Posterior cingulate gyrus (tissue), 11 donors: ENCODE data around the gene ADGRB2.
A peak's percentile ranks its signal among the peaks of the same experiment; 100 is the strongest.

Experiments used
- DNase-seq, 10 donors: peaks; one replicate each; pipeline versions ENCODE4 v3.0.0 to v3.0.0-alpha.2; 2020 to 2021; ENCODE audit warnings: mixed read lengths in 3 of 10
- intact Hi-C: fragments of 100-400 bp; cut with DNase I; formaldehyde crosslinking; loops from one replicate; pipeline ENCODE4 v1.15.1; 2023

The ADGRB2 gene

DNA sequence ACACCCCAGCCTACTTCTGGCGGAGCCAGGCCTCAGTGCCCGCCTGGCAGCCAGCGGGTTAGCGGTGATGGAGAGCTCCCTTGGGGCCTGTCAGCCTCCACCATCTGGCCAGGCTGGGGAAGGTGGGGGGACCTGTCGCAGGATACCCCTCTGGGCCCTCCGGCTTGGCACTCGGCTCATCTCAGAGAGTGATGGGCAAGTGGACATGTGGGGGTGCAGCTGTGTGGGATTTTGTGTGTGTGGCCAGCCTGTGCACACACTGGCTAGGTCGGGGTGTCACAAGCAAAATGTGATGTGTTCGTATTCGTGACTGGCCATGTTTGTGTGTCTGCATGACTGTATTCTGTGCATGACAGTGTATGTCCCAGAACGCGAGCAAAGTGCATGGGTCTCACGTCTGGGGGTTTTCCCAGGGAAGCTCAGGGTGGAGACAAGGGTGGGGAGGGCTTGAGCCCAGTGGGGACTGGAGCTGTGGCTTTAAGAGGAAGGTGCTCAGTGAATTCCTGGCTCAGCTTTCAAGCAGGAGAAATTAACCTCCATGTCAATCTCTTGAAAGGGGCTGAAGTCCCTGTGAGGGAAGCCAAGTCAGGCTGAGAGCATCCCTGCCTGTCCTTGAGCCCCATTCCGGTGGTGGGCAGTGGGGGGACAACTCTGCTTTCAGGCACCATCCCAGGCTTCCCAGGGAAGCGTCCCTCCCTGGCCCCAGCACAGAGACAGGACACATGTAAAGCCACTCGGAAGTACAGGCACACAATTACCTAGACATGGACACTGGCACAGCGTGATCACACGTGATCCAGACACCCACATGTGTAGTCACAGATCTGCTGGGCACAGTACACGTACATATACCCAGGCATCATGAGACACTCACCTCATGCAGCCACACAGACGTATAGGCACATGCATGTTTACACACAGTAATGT, 21.1 kb upstream of the ADGRB2 start:
- DNase-seq = peak in 3 of 10 donors; percentile 45 to 63 (median 53)
- intact Hi-C loops = loop anchor here (5.0 kb wide), 1 partner anchor 68 kb away; no protein-coding TSS in a partner anchor

DNA sequence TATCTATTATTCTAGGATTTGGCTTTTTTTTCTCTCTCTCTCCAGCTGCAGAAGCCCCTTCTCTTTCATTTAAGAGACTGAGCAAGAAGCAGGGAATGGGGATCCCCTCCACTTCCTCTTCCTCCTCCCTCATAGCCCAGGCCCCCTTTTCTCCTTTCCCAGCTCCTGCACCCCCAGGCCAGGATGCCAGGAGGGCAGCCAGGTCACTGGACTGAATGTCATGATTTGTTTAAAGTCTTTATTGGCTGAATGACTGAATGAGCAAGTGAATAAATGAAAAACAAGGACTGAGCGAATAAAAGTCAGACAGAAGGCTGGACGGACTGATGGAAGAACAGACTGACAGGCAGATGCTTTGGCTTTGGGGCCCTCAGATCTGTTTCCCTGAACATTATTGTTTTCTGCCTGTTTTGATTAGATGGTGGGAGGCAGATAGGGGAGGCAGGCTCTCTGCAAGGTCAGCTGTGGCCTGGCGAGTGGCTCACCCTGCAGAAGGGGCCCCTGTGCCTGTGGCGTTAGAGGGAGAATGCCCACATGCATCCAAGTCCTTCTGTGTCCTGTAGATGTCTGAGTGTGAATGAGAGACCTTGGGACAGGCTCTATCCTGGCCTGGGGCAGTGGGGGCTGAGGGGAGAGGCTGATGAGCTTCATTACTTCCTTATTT, 20.3 kb upstream of the ADGRB2 start:
- DNase-seq = peak in 2 of 10 donors; percentile 7 to 32
- intact Hi-C loops = loop anchor here (5.0 kb wide), 1 partner anchor 67 kb away; no protein-coding TSS in a partner anchor

DNA sequence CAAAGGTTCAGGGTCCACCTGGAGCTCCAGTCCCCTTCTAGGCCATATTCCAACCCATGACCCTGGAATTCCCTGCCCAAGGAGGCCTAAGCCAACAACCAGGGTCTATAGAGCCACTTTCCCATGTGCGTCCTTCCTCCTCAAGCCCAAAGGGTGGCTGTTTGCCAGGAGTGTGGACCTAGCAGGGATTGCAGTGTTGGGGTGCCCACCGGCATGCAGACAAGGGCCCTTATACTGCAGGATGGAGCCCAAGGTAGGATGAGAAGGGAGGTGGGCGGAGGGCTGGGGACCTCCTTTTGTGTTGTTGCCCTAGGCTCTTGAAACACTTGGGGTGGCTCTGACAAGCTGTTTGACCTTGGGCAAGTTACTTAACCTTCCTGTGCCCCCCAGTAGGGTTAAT, 19.7 kb upstream of the ADGRB2 start:
- peak in 3 of 10 donors; percentile 13 to 56 (median 32) for DNase-seq
- intact Hi-C loops = no loop called here

DNA sequence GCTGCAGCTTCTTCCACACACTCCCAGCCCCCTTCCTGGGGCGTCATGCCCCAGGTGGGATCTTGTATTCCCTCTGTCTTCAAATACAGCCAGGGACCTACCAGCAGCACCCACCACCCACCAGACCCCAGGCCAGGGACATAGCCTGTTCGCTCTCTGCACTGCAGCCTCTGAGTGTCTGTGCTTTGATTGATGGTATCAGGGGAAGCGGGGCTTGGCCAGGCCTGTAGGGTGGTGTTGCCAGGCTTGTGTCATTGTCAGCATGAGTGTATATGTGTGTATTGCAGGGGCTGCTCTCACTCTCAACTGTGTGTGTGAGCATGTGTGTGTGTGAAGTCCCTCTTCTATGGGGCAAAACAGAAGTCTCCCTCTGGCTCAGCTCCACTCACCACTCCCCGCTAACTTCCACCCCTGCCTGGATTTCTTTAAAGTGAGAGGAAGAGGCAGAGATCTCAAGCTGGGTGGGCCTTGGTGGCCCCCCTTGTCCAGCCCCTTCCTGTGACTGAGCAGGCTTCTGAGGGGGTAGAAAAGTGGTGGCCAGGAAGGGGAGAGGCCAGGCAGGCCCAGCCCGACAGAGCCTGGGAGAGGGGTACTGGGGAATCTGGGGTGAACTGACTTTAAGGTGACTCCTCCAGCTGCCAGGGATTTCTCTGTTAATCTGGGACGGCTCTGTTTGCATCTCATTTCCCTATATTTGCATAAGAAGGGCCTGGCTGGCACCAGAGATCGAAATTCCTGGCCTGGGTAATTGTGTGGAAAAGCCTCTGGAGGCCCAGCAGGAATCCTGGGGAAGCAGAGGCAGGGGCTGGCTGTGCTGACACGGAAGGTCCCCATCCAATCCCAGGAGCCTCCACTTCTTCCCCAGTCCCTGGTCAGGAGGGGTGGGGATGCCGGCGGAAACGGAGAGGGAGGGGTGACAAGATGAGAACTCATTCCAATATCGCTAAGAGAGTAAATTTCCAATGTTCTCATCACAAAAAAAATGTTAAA, 18.6 kb upstream of the ADGRB2 start:
- intact Hi-C loops = no loop called here
- peak in 3 of 10 donors; percentile 66 to 78 (median 76) for DNase-seq

DNA sequence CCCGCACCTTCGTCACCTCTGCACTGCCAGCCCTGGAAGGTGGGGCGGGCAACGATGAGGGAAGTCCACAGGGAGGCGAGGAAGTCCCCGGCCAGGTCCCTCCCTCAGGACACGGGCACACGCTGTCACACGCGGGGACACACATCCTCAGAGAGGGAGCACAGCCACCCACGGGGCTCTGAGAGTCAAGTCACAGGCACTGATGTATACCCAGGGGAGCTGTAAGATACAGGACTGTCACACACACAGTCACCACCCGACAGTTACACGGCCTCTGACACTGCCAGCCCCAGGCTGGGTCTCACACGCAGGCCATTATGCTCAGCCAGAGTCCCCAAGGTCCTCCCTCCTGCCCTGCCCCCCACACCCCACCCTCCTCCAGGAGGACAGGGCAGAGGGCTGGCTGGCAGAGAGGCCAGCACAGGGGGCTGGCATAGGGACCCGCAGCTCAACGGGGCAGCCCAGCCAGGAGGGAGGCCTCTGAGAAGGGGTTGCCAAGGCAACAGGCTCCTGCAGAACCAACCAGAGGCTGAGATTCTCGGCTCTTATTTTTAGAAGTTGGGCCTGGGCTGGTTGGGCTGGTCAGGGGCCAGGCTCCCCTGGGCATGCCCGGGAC, 17.7 kb upstream of the ADGRB2 start:
- DNase-seq = peak in 3 of 10 donors; percentile 85 to 89 (median 85)

DNA sequence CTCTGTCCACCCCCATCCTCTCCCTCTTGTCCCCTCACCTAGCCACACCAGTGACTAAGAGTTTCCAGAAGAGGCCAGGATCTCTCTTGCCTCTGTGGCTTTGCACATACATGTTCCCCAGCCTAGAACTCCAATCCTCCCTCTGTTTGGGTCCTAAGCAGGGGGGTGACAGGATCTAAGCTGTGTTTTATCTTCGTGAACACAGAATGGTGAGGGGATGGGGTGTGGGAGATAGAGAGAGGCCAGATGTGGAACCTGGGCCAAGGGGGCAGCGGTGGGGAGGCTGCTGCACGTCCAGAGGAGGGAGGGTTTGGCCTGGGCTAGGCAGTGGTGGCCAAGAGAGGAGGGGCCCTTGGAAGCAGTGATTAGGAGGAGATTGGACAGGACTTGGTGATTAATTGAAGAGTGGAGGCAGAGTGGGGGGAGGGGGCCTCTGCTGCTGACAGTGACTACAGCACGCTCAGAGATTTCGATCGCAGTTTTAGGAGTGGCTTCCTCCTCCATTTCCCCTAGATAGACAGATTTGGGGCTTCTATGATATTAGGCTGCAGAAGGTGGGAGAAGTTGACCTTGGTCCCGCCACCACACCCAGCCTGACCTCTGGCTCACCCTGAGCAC, 17.1 kb upstream of the ADGRB2 start:
- peak in 3 of 10 donors; percentile 32 to 69 (median 56) for DNase-seq
- intact Hi-C loops = no loop called here

More for the DNA sequence above, 17.7 kb upstream of the ADGRB2 start:
- intact Hi-C loops = no loop called here

DNA sequence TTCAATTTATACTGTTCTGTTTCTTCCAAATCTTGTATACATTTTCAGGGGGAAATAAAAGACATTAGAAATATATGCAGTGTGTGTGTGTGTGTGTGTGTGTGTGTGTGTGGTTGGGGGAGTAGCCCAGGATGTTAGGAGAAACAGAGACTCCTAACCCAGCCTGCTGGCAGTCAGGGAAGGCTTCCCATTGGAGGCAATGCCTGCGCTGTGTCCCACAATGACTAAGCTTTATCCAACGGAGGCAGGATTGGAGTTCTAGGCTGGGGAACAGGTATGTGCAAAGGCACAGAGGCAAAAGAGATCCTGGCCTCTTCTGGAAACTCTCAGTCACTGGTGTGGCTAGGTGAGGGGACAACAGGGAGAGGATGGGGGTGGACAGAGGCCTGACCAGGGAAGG, 16.5 kb upstream of the ADGRB2 start:
- intact Hi-C loops = no loop called here
- peak in 2 of 10 donors; percentile 12 to 48 for DNase-seq

DNA sequence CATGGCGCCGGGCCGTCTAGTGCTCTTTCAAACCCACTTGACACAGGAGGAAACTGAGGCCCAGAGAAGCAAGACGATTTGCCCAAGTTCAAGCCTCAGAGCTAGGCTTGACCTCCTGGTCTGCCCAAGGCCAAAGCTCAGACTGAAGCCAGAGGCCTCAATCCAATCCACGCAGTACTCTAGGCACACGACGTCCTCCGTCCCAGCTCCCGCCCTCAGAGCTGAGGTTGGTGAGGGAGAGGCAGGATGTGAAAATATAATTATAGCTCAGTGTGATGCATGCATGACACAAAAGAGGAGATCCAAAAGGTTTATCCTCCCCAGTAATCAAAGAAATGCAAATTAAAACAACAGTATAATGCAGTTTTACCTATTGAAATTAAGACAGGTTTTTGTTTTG, 15.5 kb upstream of the ADGRB2 start:
- peak in 2 of 10 donors; percentile 71 to 78 for DNase-seq
- intact Hi-C loops = no loop called here

DNA sequence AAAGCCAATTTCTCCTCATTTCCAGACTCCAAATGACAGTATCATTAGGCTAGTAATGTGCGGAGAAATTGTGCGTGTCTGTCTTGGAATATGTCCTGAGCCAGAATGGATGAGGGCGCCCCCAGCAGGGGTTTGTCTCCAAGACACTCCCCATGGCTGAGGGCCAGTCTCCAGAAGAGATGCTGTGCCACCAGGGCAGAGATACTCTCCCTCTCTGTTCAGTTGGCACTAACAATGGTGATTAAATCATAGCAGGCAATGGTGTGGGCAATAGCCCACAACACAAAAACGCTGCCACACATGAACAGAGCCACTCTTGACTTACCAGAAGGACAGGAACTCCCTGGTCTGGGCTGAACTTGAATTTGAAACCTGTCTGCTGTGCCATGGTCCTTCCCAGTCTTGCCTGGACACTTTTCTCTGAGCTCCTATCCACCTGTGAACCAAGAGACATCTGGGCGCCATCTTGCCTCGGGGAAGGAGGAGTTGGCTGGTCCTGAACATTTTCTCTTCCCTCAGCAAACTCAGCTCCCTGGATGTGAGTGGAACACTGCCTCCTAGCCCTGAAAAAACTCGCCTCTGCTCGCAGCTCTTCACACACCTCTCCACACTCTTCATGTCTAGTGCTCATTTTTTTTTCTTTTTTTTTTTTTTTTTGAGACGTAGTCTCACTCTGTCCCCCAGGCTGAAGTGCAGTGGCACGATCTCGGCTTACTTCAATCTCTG, 14.8 kb upstream of the ADGRB2 start:
- DNase-seq = peak in 1 of 10 donors; percentile 82
- intact Hi-C loops = no loop called here

DNA sequence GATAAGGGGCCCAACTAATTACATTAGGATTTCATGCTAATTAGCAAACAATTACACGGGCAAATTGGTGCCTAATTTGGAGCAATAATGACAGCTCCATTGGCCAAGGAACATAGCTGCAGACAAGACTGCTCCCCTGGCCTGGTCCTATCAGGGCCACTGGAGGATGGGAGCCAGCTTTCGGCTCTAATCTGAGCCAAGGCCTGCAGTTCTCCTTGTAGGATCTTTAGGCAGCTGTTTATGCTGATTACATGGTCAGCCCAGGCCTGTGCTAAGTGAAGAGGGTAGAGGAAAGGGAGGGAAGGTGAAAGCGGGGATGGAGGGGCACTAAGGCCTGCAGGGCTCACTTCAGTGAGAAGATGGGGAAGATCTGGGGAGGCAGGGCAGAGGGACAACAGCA, 12.4 kb upstream of the ADGRB2 start:
- DNase-seq = no peak
- intact Hi-C loops = no loop called here

DNA sequence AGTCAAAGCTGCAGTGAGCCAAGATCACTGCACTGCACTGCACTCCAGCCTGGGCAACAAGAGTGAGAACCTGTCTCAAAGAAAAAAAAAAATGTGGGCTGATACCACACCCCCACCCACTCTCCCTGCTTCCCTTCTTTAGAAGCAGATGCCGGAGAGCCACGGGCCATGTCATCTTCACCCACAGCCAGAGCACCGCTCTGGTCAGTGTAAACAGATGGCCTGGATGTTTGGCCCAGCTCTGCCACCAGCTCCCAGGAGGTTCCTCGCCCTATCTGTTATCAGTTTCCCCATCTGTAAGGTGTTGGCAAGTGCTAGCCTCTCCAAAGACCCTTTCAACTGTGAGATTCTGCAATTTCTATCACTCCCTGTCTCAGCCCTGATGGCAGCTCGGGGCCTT, 11.9 kb upstream of the ADGRB2 start:
- intact Hi-C loops = no loop called here
- DNase-seq = no peak

DNA sequence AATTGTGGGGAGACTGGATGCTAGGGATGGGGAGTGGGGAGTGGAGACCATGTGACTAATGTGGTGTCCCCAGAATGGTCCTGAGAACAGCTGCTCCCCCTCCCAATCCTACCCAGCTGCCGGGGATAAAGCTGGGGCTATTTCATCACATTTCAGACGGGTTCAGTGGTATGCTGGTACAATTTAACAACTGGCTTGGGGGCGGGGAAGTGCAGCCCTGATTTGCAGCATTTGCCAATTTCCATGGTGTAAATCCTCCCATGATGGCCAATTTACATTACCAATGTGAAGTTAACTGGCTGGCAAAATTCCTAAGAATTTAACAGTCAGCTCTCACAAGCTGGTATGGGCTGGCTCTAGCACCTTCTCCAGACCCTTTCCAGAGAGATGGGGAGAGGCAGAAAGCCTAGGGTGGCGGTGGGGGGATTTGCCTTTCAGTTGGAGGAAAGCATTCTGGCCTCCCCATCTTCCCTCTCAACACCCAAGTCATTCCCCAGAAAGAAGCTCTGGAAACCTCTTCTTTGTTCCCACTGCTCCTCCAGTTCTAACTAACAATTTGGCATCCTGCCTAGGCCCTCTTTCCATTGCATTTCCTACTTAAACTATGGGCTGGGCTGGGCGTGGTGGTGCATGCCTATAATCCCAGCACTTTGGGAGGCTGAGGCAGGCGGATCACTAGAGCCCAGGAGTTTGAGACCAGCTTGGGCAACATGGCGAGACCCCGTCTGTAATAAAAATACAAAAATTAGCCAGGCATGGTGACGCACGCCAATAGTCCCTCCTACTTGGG, 11.3 kb upstream of the ADGRB2 start:
- DNase-seq = no peak
- intact Hi-C loops = no loop called here

DNA sequence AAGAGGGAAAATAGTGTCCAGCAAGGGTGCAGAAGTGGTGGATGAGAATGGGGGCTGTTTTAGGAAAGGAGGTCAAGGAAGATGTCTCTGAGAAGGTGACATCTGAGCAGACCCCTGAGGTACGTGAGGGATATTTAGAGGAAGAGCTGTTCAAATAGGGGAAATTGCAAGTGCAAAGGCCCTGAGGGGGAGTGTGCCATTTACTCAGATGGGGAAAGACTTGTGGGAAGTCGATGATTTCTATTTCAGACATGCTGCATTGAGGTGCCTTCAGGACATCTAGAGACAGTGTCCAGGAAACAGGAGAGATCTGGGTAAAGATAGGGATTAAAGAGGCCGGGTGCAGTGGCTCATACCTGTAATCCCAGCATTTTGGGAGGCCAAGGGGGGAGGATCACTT, 10.4 kb upstream of the ADGRB2 start:
- peak in 1 of 10 donors; percentile 1 for DNase-seq
- intact Hi-C loops = no loop called here

DNA sequence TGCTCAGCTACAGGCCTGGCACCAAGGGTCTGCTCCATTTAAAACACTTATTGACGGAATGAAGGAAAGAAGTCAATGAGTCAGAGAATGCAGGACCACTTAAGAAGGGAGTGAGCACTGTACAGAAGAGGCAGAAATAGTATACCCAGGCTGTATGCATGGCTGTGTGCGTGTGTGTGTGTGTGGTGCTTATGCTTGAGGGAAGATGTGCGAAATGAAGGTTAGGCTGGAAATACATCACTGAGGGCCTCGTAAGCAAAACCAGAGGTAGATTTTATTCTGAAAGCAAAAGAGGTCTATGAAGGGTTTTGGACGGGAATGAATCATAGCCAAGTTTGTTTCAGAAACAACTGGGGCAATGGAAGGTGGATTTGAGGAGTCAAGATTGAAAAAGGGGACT, 9.7 kb upstream of the ADGRB2 start:
- peak in 1 of 10 donors; percentile 41 for DNase-seq
- intact Hi-C loops = no loop called here

DNA sequence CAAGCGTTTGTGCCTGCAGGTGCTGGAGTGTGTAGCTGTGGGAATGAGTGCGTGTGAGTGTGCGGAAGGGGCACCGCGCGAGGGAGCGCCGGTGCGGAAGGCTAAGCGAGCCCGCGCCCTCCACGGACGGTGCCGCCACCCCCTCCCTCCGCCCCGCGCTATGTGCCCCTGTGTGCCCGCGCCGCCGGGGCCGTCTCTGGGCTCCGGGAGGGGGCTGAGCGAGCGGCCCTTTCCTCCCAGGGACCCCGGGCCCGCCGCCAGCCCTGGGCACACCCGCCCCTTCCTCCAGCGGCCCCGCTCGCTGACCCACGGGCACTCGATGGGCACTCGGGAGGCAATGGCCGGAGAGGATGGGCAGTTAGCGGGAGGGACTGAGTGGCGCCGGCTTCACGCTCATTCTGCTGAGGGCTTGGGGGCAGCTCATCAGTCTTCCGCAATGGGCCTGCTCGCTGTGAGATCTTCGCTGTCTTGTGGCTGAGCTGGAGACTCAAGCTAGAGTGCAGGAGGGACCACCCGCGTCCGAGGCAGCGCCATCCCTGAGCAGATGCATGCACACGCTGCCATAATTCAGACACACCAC, 8.6 kb upstream of the ADGRB2 start:
- intact Hi-C loops = no loop called here
- DNase-seq = no peak

DNA sequence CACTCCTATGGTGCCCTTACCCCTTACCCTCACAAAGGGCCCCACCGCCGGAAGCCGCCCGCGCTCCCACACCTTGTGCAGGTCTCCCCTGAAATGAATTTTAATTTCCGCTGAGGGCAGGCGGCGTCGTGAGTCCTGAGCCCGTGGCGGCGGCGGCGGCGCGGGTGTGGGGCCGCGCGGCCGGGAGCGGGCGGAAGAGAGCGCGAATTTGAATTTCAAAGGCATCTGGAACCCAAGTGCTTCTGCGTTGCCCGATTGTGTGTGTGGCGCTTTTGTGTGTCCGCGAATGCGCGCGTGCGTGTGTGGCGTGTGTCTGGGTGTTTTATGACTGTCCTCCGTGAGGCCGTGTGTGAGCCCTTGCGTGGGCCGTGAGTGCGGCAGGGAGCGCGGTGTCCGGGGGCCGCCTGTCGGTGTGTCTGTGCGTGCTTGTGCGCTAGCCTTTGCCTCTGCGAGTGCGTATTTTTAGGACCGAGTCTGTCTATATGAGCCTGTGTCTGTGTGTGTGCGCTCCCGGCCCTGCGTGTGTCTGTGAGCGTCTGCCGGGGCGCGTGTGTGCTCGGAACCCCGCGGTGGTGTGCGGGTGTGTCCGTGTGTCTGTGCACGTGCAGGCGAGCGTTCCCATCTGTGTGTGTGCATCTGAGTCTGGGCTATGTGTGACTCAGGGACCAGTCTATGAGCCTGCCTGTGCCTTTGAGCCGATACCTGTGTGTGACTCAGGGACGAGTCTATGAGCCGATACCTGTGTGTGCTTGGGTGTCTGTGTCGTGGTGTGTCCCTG, 7.9 kb upstream of the ADGRB2 start:
- intact Hi-C loops = no loop called here
- peak in 3 of 10 donors; percentile 80 to 92 (median 87) for DNase-seq
